Cerebellar nuclear complex (tissue), 1 donor: ENCODE results near the gene H2BK1.

Experiments used
- DNase-seq, 2 experiments: peaks; one replicate each; lab custom pipeline; 2025; lab: John Stamatoyannopoulos, UW

Gene H2BK1

GRCh38 chr7:151245360-151246101, 35.2 kb upstream of the H2BK1 start:
- no peak for DNase-seq

GRCh38 chr7:151244841-151245346, 34.6 kb upstream of the H2BK1 start:
- no peak for DNase-seq

- no peak for DNase-seq
Observed at GRCh38 chr7:151244196-151244840, 34.0 kb upstream of the H2BK1 start.

DNA sequence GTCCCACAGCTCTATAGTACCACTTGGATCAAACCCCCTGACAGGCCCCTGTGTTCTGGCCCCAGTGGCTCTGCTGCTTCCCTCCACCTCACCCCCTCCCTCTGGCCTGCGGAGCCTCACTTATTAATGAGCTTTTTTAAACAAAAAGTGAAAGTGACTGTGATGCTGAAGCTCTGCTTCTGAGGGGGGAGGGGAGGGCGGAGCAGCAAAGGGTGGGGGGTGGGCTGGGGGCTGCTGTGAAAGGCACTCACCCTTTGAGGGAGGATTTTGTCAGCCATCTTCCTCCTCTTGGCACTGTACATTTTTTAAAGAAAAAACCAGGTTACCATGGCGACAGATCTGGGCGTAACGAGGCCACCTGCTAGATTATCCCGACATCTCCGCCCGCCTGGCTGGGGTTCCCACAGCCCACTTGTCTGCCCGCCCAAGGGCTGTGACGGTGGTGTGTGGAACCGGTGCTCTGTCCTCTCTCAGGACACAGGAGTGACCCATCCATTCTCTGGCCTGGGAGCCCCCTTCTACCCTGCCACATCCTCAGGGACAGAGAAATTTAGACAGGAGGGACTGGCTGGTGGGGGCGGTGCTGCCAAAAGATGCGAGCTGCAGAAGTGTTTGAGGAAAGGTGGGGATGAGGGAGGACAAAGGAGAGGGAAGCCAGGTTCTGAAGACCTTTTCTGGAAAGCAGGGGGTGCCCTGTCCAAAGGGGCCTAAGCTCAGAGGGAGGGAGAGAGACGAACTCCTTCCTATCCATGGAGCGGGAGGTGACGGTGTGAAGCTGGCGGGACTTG, 33.3 kb upstream of the H2BK1 start:
- no peak for DNase-seq

DNA sequence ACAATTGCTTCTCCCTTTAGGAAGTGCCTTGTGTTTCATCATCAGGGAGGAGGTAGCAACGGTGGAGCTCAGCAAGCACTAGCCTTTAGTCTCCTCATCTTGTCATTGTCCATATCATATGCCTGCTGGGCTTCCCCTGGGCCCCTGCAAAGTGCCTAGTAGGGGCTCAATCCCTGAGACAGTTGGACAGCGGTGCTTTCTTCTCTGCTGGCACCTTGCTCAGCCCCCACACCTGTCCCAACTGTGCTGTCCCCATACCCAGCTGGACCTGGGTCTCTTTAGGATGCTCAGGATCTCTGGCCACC, 32.7 kb upstream of the H2BK1 start:
- no peak for DNase-seq

DNA sequence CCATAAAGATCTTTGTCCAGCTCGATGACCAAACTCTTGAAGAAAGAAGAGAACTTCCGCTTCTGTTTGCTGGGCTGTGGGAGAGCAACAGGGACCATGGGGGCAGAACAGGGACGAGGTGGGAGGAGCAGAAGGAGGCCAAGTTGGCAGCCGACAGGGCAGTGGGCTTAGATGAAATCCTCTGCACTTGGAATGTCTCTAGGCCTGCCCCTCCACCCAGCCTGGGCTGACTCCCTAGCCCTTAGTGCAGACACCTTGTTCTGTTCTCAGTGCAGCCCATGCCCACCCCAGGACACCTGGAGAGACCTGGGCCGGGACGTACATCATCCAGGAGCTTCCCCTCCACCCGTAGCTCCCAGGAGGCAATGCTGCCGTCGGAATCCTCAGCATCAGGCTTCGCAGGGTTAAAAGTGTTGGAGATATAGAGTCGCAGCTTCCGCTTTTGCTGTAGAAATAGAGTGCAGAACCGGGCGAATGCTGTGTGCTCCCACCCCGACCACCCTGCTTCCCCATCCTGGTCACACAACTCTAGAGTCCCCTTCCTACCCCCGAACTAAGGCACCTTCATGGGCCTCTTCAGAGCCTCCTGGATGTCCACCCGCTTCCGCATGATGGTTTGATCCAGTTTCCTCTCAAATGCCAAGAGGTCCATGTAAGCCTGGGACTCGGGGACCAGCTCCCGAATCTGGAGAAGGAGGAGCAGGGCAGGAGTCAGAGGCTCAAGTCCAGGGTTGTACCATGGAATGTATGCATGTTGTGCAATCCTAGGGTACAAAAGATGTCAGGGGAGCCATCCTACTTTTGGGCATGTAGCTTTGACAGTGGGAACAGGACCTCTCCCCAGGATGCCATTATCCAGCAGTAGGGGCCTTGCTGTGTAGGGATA, 32.1 kb upstream of the H2BK1 start:
- DNase-seq = no peak

- DNase-seq = no peak
Observed at GRCh38 chr7:151241755-151242096, 31.4 kb upstream of the H2BK1 start.

- no peak for DNase-seq
Observed at GRCh38 chr7:151240942-151241754, 30.9 kb upstream of the H2BK1 start.

DNA sequence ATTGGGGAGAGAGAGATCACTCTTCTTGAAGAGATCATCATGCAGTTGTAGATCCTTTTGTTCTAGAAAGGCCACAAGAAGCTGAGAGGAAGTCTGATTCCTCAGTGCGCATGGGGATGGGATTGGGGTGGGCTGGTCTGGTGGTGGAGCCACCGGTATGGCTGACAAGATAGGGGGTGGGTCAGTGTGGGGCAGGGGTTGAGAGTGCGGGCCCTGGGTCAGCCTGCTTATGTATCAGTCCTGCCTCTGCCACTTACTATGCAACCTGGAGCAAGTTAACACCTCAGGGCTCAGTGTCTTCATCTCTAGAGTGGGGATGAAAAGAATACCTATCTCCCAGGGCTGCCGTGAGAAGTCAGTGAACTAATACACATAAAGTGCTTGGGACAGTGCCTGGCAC, 30.2 kb upstream of the H2BK1 start:
- no peak for DNase-seq

DNA sequence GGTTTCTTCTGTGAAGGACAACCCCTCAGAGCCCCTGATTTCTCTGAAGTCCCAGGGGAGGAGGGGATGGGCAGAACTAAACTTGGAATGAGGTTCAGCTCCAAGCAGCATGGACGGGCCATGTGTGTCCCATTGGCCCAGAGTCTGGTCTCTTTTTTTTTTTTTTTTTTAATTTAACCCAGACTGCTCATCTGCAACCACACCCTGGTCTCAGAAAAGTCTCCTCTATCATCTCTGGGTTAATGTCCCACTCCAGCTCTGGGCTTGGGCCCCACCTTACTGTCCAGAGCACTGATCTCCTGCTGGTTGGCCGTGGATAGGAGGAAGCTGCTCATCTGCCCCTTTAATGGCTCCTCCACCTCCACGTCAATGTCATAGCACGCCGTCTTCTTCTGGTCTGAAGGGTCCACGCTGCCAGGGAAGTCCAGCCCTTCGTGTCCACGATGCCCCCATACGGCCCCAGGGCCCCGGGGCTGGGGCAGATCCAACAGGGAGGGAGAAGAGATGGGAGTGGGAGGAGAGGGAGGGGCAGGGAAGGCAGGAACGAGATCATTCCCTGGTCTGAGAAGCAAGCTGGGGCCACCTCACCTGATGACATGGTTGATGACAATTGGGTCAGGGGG, 29.7 kb upstream of the H2BK1 start:
- no peak for DNase-seq

GRCh38 chr7:151238924-151239836, 28.9 kb upstream of the H2BK1 start:
- DNase-seq = no peak

- DNase-seq = no peak
Observed at GRCh38 chr7:151238190-151238810, 28.0 kb upstream of the H2BK1 start.

DNA sequence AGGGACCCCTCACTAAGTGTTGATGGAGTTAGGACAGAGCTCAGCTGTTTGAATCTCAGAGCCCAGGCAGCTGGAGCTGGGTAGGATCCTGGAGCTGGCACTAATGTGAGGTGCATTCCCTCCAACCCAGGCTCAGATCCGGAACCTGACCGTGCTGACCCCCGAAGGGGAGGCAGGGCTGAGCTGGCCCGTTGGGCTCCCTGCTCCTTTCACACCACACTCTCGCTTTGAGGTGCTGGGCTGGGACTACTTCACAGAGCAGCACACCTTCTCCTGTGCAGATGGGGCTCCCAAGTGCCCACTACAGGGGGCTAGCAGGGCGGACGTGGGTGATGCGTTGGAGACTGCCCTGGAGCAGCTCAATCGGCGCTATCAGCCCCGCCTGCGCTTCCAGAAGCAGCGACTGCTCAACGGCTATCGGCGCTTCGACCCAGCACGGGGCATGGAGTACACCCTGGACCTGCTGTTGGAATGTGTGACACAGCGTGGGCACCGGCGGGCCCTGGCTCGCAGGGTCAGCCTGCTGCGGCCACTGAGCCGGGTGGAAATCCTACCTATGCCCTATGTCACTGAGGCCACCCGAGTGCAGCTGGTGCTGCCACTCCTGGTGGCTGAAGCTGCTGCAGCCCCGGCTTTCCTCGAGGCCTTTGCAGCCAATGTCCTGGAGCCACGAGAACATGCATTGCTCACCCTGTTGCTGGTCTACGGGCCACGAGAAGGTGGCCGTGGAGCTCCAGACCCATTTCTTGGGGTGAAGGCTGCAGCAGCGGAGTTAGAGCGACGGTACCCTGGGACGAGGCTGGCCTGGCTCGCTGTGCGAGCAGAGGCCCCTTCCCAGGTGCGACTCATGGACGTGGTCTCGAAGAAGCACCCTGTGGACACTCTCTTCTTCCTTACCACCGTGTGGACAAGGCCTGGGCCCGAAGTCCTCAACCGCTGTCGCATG, 27.2 kb upstream of the H2BK1 start:
- DNase-seq = no peak

DNA sequence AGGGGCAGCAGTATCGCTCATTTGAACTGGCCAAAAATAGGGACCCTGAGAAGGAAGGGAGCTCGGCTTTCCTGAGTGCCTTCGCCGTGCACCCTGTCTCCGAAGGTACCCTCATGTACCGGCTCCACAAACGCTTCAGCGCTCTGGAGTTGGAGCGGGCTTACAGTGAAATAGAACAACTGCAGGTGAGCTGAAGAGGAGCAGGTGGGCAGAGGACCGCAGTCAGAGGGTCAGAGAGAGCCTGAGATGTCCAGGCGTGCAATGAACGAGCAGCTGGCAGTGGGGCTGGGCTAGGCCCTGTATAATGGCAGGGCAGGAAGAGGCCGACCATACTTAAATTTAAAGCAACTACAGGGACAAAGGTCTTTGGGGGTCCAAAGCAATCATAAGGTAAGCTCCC, 26.1 kb upstream of the H2BK1 start:
- no peak for DNase-seq

GRCh38 chr7:151235091-151235787, 25.0 kb upstream of the H2BK1 start:
- DNase-seq = no peak

GRCh38 chr7:151233804-151234203, 23.5 kb upstream of the H2BK1 start:
- no peak for DNase-seq

- DNase-seq = no peak
Observed at GRCh38 chr7:151232917-151233701, 22.8 kb upstream of the H2BK1 start.
